ENCODE measurements around the gene ADORA1. TPM values are rescaled to one million over a fixed set of nuclear protein-coding genes. Genes with fewer than 3 reads are reported as not detected.

ADORA1 gene
- total and polyA plus RNA-seq, 11 donors = 0.81 to 17.8 (median 9.5) TPM

- Histone ChIP-seq H3K27me3 (peaks cover 0 to 54% (median 0%) of the 10 kb centered on the region in 9 donors), H3K4me1 (peaks cover 0 to 63% (median 39%) of the 10 kb centered on the region in 12 donors), H3K27ac (peak overlapping the region in 10 of 12 donors; percentile 45 to 90 (median 84)), H3K36me3 (no peaks in the 10 kb centered on the region), H3K4me3 (peak overlapping the region in 11 of 12 donors; percentile 22 to 54 (median 46)), H3K9me3 (no peaks in the 10 kb centered on the region)
- no peak for DNase-seq
- TF ChIP-seq, protein P1, sequence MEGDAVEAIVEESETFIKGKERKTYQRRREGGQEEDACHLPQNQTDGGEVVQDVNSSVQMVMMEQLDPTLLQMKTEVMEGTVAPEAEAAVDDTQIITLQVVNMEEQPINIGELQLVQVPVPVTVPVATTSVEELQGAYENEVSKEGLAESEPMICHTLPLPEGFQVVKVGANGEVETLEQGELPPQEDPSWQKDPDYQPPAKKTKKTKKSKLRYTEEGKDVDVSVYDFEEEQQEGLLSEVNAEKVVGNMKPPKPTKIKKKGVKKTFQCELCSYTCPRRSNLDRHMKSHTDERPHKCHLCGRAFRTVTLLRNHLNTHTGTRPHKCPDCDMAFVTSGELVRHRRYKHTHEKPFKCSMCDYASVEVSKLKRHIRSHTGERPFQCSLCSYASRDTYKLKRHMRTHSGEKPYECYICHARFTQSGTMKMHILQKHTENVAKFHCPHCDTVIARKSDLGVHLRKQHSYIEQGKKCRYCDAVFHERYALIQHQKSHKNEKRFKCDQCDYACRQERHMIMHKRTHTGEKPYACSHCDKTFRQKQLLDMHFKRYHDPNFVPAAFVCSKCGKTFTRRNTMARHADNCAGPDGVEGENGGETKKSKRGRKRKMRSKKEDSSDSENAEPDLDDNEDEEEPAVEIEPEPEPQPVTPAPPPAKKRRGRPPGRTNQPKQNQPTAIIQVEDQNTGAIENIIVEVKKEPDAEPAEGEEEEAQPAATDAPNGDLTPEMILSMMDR (IDR thresholded peaks at IDR 0.05) = no peak
- TF ChIP-seq POLR2A (IDR thresholded peaks at IDR 0.05) = no peak
- intact Hi-C loops (cut with DNase I) = loop anchor here in 9 of 10 donors (5.0 kb wide), 2 partner anchors 85 to 90 kb away; no protein-coding TSS in a partner anchor
- no peak for ATAC-seq
- WGBS, 4 donors = 20 to 38% (median 23%) methylated on average over 11 to 12 of the region's 12 CpGs
Measured at GRCh38 chr1:203126866-203127665, 460 bp upstream of the ADORA1 start.

DNA sequence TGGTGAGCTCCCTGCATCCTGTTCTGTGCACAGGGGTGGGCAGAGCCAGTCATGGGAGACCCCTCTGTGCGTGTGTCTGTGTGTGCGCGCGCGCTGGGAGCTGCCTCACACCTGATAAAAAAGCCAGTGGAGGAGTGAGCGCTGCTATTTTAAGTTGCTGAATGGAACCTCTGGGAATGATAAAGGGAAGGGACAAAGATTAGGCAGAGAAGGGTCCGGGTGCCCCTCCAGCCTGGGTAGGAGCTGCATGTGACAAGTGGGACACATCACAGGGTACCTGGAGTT, 847 bp downstream of the ADORA1 start:
- peak overlapping the region; percentile 22 to 54 (median 44) for H3K4me3 ChIP-seq
- 11 to 17% (median 15%) methylated on average over 7 of the region's 7 CpGs for WGBS, 4 donors
- peaks cover 0 to 50% (median 0%) of the 10 kb centered on the region in 9 donors for H3K27me3 ChIP-seq
- TF ChIP-seq, protein P1 (IDR thresholded peaks at IDR 0.05) = peak in 1 of 12 donors; percentile 2
- TF ChIP-seq POLR2A (IDR thresholded peaks at IDR 0.05) = no peak
- peaks cover 0 to 65% (median 40%) of the 10 kb centered on the region in 12 donors for H3K4me1 ChIP-seq
- no peaks in the 10 kb centered on the region for H3K9me3 ChIP-seq
- H3K27ac ChIP-seq = peak overlapping the region; percentile 16 to 90 (median 83)
- intact Hi-C loops (cut with DNase I) = loop anchor here in 9 of 10 donors (5.0 kb wide), 2 partner anchors 86 to 91 kb away; no protein-coding TSS in a partner anchor
- no peaks in the 10 kb centered on the region for H3K36me3 ChIP-seq
- ATAC-seq = peak in 3 of 4 donors; percentile 17 to 53 (median 40)
- DNase-seq = no peak

- WGBS, 4 donors = 74 to 89% (median 75%) methylated on average over 20 to 29 of the region's 29 CpGs
- H3K4me1 ChIP-seq = peaks cover 0 to 65% (median 40%) of the 10 kb centered on the region in 12 donors
Measured at GRCh38 chr1:203128716-203129500, 1.4 kb downstream of the ADORA1 start.

More at GRCh38 chr1:203128716-203129500, 1.4 kb downstream of the ADORA1 start:
- Histone ChIP-seq H3K36me3 (no peaks in the 10 kb centered on the region), H3K27ac (peak overlapping the region in 11 of 12 donors; percentile 16 to 90 (median 84)), H3K27me3 (peaks cover 0 to 45% (median 0%) of the 10 kb centered on the region in 9 donors), H3K9me3 (no peaks in the 10 kb centered on the region), H3K4me3 (peak overlapping the region in 11 of 12 donors; percentile 22 to 54 (median 46))
- DNase-seq (peak in 2 of 5 donors; percentile 24 to 46), ATAC-seq (peak in 2 of 4 donors; percentile 12 to 20)
- TF ChIP-seq, protein P1 (IDR thresholded peaks at IDR 0.05) = no peak
- TF ChIP-seq POLR2A (IDR thresholded peaks at IDR 0.05) = no peak
- intact Hi-C loops (cut with DNase I) = loop anchor here in 9 of 10 donors (5.0 kb wide), 2 partner anchors 87 to 92 kb away; no protein-coding TSS in a partner anchor

Data from heart left ventricle (tissue), 16 donors.